Activated T-cell treated with anti-CD3 and anti-CD28 coated beads, Interleukin-2, amount 50 U/mL, for 4 hours (primary cell): Measurements from ENCODE around the gene ADAM15. TPM values are rescaled to one million over a fixed set of nuclear protein-coding genes. Genes with fewer than 3 reads are reported as not detected.

Source experiments
- ATAC-seq, 2 donors: fragments of 200-7000 bp; cut with Tn5 transposase; one replicate each; pipeline ENCODE4 v1.10.0; 2021
- DNase-seq: peaks from one replicate; pipeline ENCODE4 v3.0.0-alpha.2; 2020
- H3K27me3 Mint-ChIP-seq: one replicate; pipeline ENCODE4 v1.8.0; 2021; ENCODE audit warnings: low read depth, mixed read lengths
- H3K36me3 Mint-ChIP-seq: one replicate; pipeline ENCODE4 v1.8.0; 2022; ENCODE audit warnings: mixed read lengths; ENCODE audit not compliant: insufficient read depth
- H3K4me1 Mint-ChIP-seq: one replicate; pipeline ENCODE4 v1.8.0; 2021; ENCODE audit warnings: low read depth, mixed read lengths
- H3K4me3 Mint-ChIP-seq: one replicate; pipeline ENCODE4 v1.8.0; 2021; ENCODE audit warnings: mild to moderate bottlenecking, moderate library complexity, mixed read lengths
- H3K9me3 Mint-ChIP-seq: one replicate; pipeline ENCODE4 v1.8.0; 2021; ENCODE audit warnings: mixed read lengths
- total RNA-seq, 3 donors: library from RNA; stranded (reverse); gene quantifications; one replicate each; pipeline ENCODE4 v1.2.1, GENCODE V29; 2021

Gene ADAM15
- total RNA-seq, 3 donors from 2014 or later: 46.3 to 63.4 (median 48.8) TPM

DNA sequence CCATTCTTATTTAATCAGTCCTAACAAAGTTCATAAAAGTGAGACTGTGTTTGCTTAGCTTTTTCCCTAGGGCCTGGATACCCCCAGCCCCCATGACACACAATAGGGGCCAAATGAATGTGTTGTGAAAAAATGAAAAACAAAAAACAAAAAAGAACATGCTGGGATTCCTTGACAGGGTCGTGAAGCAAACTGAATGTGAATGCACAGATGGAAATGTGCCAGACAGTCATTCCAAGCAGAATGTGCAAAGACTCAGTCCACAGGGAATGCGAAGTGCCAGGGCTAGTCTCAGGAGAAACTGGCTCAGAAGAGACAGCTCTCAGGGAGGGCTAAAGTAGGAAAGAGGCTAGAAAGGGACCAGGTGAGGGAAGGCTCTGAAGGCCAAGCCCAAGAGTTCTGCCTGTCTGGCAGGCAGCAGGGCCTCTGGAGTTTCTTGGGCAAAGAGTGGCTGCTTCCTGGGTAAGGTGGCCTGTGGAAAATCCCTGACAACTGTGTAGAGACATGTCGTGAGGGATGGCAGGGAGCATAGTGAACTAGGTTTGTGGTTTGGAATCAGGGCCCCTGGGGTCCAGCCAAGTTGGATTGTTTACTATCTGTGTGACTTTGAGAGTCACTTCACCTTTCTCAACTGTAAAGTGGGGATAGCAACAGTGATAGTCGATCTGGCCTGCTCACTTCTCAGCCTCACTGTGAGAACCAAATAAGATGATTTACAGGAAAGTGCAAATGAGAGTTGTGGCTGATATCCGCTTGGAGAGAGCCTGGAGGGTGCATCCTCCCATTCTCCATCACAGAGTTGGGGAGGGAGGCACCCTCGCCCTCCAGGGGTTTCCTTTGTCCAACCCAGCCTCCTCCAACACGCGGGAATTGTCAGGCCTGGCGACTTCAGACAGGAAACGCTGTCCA, 1.2 kb upstream of the ADAM15 start:
- peaks cover 23% of the 10 kb centered on the region for H3K4me1 Mint-ChIP-seq
- peak overlapping the region; percentile 85 for H3K4me3 Mint-ChIP-seq
- no peaks in the 10 kb centered on the region for H3K36me3 Mint-ChIP-seq
- H3K27me3 Mint-ChIP-seq: no peaks in the 10 kb centered on the region
- ATAC-seq: no peak
- no peaks in the 10 kb centered on the region for H3K9me3 Mint-ChIP-seq
- DNase-seq: no peak

GRCh38 chr1:155051342-155051776, 243 bp downstream of the ADAM15 start:
- DNase-seq (no peak), ATAC-seq (no peak)
- peaks cover 20% of the 10 kb centered on the region for H3K4me1 Mint-ChIP-seq
- H3K9me3 Mint-ChIP-seq: no peaks in the 10 kb centered on the region
- peaks cover 2% of the 10 kb centered on the region for H3K36me3 Mint-ChIP-seq
- peak overlapping the region; percentile 82 for H3K4me3 Mint-ChIP-seq
- H3K27me3 Mint-ChIP-seq: no peaks in the 10 kb centered on the region

- Mint-ChIP-seq H3K36me3 (peaks cover 2% of the 10 kb centered on the region), H3K9me3 (no peaks in the 10 kb centered on the region), H3K4me1 (peaks cover 20% of the 10 kb centered on the region), H3K27me3 (no peaks in the 10 kb centered on the region), H3K4me3 (peak overlapping the region; percentile 82)
- peak; percentile 33 to 34 for ATAC-seq
- peak; percentile 44 for DNase-seq
These were observed 772 bp downstream of the ADAM15 start for GRCh38 chr1:155051777-155052398.

- no peak for ATAC-seq
These were observed 1.6 kb downstream of the ADAM15 start for GRCh38 chr1:155052439-155053395.

DNA sequence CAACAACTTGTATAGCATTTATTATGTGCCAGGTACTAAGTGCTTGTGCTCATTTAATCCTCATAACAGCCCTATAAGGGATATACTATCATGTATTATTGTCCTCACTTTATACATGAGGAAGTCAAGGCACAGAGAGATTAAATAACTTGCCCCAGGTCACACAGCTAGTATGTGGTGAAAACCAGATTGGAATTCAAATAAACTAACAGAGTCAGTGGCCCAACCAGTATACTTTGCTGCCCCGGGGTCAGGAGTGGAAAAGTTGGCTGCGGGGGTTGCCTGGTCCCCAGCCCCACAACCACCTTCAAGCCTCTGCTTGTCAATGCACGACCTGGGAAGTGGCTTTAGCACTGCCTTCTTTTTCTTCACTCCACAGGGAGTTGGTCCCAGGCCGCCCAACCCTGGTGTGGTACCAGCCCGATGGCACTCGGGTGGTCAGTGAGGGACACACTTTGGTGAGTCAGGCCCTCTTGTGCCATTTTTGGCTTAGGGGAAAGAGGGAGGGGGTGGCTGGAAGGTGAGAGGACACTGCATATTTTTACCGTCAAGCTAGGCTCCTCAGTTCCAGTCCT, 2.5 kb downstream of the ADAM15 start:
- peaks cover 20% of the 10 kb centered on the region for H3K4me1 Mint-ChIP-seq

More at GRCh38 chr1:155052439-155053395, 1.6 kb downstream of the ADAM15 start:
- no peaks in the 10 kb centered on the region for H3K27me3 Mint-ChIP-seq
- H3K4me3 Mint-ChIP-seq: peak overlapping the region; percentile 82
- H3K4me1 Mint-ChIP-seq: peaks cover 20% of the 10 kb centered on the region
- DNase-seq: no peak
- no peaks in the 10 kb centered on the region for H3K9me3 Mint-ChIP-seq
- peaks cover 5% of the 10 kb centered on the region for H3K36me3 Mint-ChIP-seq

GRCh38 chr1:155057104-155057503, 6.0 kb downstream of the ADAM15 start:
- H3K36me3 Mint-ChIP-seq: peaks cover 10% of the 10 kb centered on the region
- ATAC-seq: no peak
- H3K27me3 Mint-ChIP-seq: no peaks in the 10 kb centered on the region
- peaks cover 21% of the 10 kb centered on the region for H3K4me1 Mint-ChIP-seq
- no peak for DNase-seq
- H3K9me3 Mint-ChIP-seq: no peaks in the 10 kb centered on the region
- no peak overlapping the region for H3K4me3 Mint-ChIP-seq

More for the DNA sequence above, 2.5 kb downstream of the ADAM15 start:
- no peak for DNase-seq
- peak overlapping the region; percentile 82 for H3K4me3 Mint-ChIP-seq
- no peaks in the 10 kb centered on the region for H3K27me3 Mint-ChIP-seq
- no peak for ATAC-seq
- H3K9me3 Mint-ChIP-seq: no peaks in the 10 kb centered on the region
- H3K36me3 Mint-ChIP-seq: peaks cover 6% of the 10 kb centered on the region

DNA sequence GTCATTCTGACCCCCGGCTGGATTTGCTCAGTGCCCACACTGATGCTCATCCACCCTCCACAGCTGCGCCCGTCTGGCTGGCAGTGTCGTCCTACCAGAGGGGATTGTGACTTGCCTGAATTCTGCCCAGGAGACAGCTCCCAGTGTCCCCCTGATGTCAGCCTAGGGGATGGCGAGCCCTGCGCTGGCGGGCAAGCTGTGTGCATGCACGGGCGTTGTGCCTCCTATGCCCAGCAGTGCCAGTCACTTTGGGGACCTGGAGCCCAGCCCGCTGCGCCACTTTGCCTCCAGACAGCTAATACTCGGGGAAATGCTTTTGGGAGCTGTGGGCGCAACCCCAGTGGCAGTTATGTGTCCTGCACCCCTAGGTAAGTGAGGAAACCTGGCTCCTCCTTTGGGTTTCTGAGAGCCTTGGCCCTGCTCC, 6.7 kb downstream of the ADAM15 start:
- no peak for DNase-seq
- Mint-ChIP-seq H3K4me1 (peaks cover 19% of the 10 kb centered on the region), H3K4me3 (no peak overlapping the region), H3K27me3 (no peaks in the 10 kb centered on the region), H3K9me3 (no peaks in the 10 kb centered on the region), H3K36me3 (peaks cover 10% of the 10 kb centered on the region)
- ATAC-seq: no peak

GRCh38 chr1:155060736-155061135, 9.6 kb downstream of the ADAM15 start:
- ATAC-seq (no peak), DNase-seq (no peak)
- Mint-ChIP-seq H3K4me3 (no peak overlapping the region), H3K9me3 (no peaks in the 10 kb centered on the region), H3K36me3 (peaks cover 10% of the 10 kb centered on the region), H3K4me1 (peaks cover 30% of the 10 kb centered on the region), H3K27me3 (no peaks in the 10 kb centered on the region)

DNA sequence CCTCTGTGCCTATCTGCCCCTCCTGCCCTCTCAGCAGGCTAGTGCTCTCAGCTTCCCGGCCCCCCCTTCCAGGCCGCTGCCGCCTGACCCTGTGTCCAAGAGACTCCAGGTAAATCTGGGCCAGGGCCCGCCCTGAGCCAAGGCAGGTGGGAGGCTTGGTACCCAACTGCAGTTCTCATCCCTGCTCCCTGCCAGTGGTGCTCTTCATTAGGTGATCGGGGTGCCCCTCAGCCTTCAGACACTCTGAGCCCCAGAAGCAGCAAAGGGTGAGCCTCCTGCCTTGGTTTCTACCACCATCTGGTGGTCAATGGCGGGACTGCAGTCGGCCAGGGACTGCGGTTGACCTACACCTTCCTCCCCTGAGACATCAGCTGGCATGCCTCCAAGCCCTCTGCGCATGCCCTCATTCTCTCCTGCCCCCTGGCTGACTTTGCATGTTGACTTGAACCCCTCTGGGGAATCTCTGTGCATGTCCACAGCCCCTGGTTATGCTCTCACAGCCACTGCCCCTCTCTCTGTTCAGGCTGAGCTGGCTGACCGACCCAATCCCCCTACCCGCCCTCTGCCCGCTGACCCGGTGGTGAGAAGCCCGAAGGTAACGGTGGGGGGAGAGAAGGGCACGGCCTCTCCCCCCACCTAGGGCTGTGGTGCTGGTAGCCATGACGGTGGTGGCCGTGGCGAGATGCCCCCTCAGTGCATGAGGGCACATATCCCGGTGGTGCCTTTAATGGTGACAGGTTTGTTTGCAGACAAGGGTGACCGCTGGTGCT, 10.4 kb downstream of the ADAM15 start:
- peak overlapping the region; percentile 37 for H3K4me3 Mint-ChIP-seq
- DNase-seq (peak; percentile 97), ATAC-seq (peak; percentile 59 to 61)

DNA sequence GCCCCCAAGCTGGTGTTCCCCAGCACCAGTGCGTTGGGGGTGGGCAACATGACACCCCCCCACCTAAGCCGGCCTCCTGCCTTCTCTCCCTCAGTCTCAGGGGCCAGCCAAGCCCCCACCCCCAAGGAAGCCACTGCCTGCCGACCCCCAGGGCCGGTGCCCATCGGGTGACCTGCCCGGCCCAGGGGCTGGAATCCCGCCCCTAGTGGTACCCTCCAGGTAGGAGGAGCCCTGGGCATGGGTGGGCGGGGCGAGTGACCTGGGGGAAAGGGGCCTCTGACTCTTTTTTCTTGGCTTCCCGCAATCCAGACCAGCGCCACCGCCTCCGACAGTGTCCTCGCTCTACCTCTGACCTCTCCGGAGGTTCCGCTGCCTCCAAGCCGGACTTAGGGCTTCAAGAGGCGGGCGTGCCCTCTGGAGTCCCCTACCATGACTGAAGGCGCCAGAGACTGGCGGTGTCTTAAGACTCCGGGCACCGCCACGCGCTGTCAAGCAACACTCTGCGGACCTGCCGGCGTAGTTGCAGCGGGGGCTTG, 11.1 kb downstream of the ADAM15 start:
- H3K27me3 Mint-ChIP-seq: no peaks in the 10 kb centered on the region
- no peaks in the 10 kb centered on the region for H3K9me3 Mint-ChIP-seq
- peaks cover 8% of the 10 kb centered on the region for H3K36me3 Mint-ChIP-seq
- H3K4me1 Mint-ChIP-seq: peaks cover 30% of the 10 kb centered on the region
- no peak for DNase-seq
- no peak for ATAC-seq
- no peak overlapping the region for H3K4me3 Mint-ChIP-seq

More for the DNA sequence above, 10.4 kb downstream of the ADAM15 start:
- Mint-ChIP-seq H3K9me3 (no peaks in the 10 kb centered on the region), H3K4me1 (peaks cover 30% of the 10 kb centered on the region), H3K36me3 (peaks cover 7% of the 10 kb centered on the region), H3K27me3 (no peaks in the 10 kb centered on the region)

DNA sequence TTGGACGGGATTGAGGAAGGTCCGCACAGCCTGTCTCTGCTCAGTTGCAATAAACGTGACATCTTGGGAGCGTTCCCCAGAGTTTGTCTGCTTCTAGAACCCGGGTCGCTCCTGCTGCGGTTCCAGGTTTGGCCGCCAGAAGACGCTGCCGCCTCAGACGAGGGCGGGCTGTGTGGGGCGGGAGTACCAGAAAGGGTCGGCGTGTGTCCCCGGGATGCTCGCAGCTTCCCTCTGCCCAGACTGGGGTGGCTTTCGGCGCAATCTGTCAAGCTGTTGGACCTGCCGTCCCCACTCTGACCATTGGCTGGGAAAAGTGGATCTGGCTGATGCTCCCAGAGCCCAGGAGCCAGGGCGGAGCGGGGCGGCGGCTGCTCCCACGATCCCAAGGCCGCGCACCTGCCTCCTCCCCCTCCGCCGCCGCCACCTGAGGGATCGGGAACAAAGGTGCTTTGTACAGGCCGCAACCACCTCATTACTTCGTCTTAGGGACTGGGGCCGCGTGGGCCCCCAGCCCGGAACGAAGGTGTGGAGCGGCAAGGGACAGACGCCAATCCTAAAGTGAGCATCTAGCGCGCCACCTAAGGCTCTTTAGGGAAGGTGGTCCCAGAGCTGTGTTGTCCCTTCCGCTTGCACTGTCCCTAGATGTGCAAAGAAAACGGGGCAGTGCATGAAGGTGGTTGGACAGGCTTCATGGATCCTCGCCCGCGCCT, 11.7 kb downstream of the ADAM15 start:
- Mint-ChIP-seq H3K36me3 (peaks cover 7% of the 10 kb centered on the region), H3K4me1 (peaks cover 30% of the 10 kb centered on the region), H3K4me3 (peak overlapping the region; percentile 89), H3K27me3 (no peaks in the 10 kb centered on the region), H3K9me3 (no peaks in the 10 kb centered on the region)
- ATAC-seq (peak; percentile 30 to 47), DNase-seq (peak; percentile 68)

- ATAC-seq (peak; percentile 87 to 91), DNase-seq (peak; percentile 73)
- Mint-ChIP-seq H3K4me1 (peaks cover 30% of the 10 kb centered on the region), H3K4me3 (peak within 1 kb of the TSS; percentile 89), H3K9me3 (no peaks in the 10 kb centered on the region), H3K36me3 (peaks cover 7% of the 10 kb centered on the region), H3K27me3 (no peaks in the 10 kb centered on the region)
These were observed 12.5 kb downstream of the ADAM15 start, which contains the start of gene EFNA4 for GRCh38 chr1:155063550-155064110. Gene EFNA4, plus strand, starts transcription at chr1:155063740. Its CDS starts 84 bp downstream, at chr1:155063824.
